SH-SY5Y (cell line): Measurements from ENCODE around the gene ANO7.

Experiments used
- GATA2 ChIP-seq: IDR thresholded peaks from 2 replicates; pipeline ENCODE4 v1.6.1; 2011; ENCODE audit warnings: mild to moderate bottlenecking, low read depth, low read length
- GATA3 ChIP-seq: IDR thresholded peaks from 2 replicates; pipeline ENCODE4 v1.6.1; 2011; ENCODE audit warnings: low read depth, mild to moderate bottlenecking, low read length, moderate library complexity

DNA sequence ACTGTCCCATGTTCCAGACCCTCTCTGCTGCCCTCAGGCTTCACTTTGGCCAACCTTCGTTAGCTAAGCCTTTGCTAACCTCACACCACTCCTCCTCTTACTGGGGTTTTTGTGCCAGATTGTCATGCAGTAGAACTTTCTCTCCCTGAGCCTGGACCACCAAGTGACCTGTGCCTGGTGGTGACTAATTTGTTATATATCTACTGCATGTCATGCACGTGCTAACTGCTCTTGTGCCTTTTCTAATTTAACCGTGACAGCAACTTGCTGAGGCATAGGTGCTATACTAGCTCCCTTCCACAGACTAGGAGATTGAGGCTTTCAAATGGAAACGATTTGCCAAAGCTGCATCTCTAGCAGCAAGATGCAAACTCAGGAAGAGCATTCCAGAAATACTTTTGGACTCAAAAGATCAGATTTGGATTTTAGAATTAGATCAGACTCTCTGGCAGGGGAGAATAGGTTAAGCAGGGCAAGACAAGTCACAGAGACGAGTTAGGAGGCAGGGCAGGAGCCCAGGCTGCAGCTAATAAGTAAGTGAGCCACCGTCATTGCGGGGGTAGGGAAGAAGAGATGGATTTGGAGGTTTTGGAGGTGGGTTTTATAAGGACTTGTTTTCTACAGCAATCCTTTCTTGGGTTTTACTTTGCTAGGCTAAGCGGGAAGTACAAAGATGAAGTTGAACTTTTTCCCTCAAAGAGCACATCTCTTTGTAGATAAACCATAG lies 36.4 kb upstream of the ANO7 start:
- no peak for TF ChIP-seq GATA2
- TF ChIP-seq GATA3 = no peak
